Measurements from ENCODE around the gene ANO10. TPM values are rescaled to one million over a fixed set of nuclear protein-coding genes. Genes with fewer than 3 reads are reported as not detected.

Gene ANO10
- polyA plus RNA-seq, 3 donors: 32.4 to 41.3 (median 38.8) TPM

GRCh38 chr3:43451670-43452254 lies 170.0 kb downstream of the ANO10 start:
- DNase-seq (ENCODE audit: extremely low read depth in 1 of 11, low read depth in 9 of 11, low spot score in 4 of 11): no peak

GRCh38 chr3:43448098-43448497 lies 173.7 kb downstream of the ANO10 start:
- no peak for DNase-seq (ENCODE audit: extremely low read depth in 1 of 11, low read depth in 9 of 11, low spot score in 4 of 11)

GRCh38 chr3:43445820-43446219 lies 176.0 kb downstream of the ANO10 start:
- no peak for DNase-seq (ENCODE audit: extremely low read depth in 1 of 11, low read depth in 9 of 11, low spot score in 4 of 11)

GRCh38 chr3:43442872-43443395 lies 178.9 kb downstream of the ANO10 start:
- no peak for DNase-seq (ENCODE audit: extremely low read depth in 1 of 11, low read depth in 9 of 11, low spot score in 4 of 11)

GRCh38 chr3:43436507-43437140 lies 185.2 kb downstream of the ANO10 start:
- DNase-seq (ENCODE audit: extremely low read depth in 1 of 11, low read depth in 9 of 11, low spot score in 4 of 11): no peak

GRCh38 chr3:43435706-43436105 lies 186.1 kb downstream of the ANO10 start:
- DNase-seq (ENCODE audit: extremely low read depth in 1 of 11, low read depth in 9 of 11, low spot score in 4 of 11): no peak

GRCh38 chr3:43434431-43434830 lies 187.4 kb downstream of the ANO10 start:
- no peak for DNase-seq (ENCODE audit: extremely low read depth in 1 of 11, low read depth in 9 of 11, low spot score in 4 of 11)

GRCh38 chr3:43432462-43432861 lies 189.3 kb downstream of the ANO10 start:
- DNase-seq (ENCODE audit: extremely low read depth in 1 of 11, low read depth in 9 of 11, low spot score in 4 of 11): no peak

GRCh38 chr3:43426388-43426787 lies 195.4 kb downstream of the ANO10 start:
- no peak for DNase-seq (ENCODE audit: extremely low read depth in 1 of 11, low read depth in 9 of 11, low spot score in 4 of 11)

- DNase-seq (ENCODE audit: extremely low read depth in 1 of 11, low read depth in 9 of 11, low spot score in 4 of 11): no peak
Observed at GRCh38 chr3:43425829-43426228, 196.0 kb downstream of the ANO10 start.

GRCh38 chr3:43423639-43424038 lies 198.2 kb downstream of the ANO10 start:
- DNase-seq (ENCODE audit: extremely low read depth in 1 of 11, low read depth in 9 of 11, low spot score in 4 of 11): no peak

- no peak for DNase-seq (ENCODE audit: extremely low read depth in 1 of 11, low read depth in 9 of 11, low spot score in 4 of 11)
Observed at GRCh38 chr3:43423142-43423541, 198.7 kb downstream of the ANO10 start.

GRCh38 chr3:43418601-43419272 lies 203.1 kb downstream of the ANO10 start:
- DNase-seq (ENCODE audit: extremely low read depth in 1 of 11, low read depth in 9 of 11, low spot score in 4 of 11): no peak

GRCh38 chr3:43417133-43417532 lies 204.7 kb downstream of the ANO10 start:
- no peak for DNase-seq (ENCODE audit: extremely low read depth in 1 of 11, low read depth in 9 of 11, low spot score in 4 of 11)

GRCh38 chr3:43415088-43415487 lies 206.7 kb downstream of the ANO10 start:
- no peak for DNase-seq (ENCODE audit: extremely low read depth in 1 of 11, low read depth in 9 of 11, low spot score in 4 of 11)

- peak in 1 of 11 donors; percentile 23 for DNase-seq (ENCODE audit: extremely low read depth in 1 of 11, low read depth in 9 of 11, low spot score in 4 of 11)
Observed at GRCh38 chr3:43413676-43414368, 208.0 kb downstream of the ANO10 start.

GRCh38 chr3:43411429-43411828 lies 210.4 kb downstream of the ANO10 start:
- no peak for DNase-seq (ENCODE audit: extremely low read depth in 1 of 11, low read depth in 9 of 11, low spot score in 4 of 11)

GRCh38 chr3:43410592-43410991 lies 211.2 kb downstream of the ANO10 start:
- no peak for DNase-seq (ENCODE audit: extremely low read depth in 1 of 11, low read depth in 9 of 11, low spot score in 4 of 11)

GRCh38 chr3:43409506-43409905 lies 212.3 kb downstream of the ANO10 start:
- no peak for DNase-seq (ENCODE audit: extremely low read depth in 1 of 11, low read depth in 9 of 11, low spot score in 4 of 11)

- no peak for DNase-seq (ENCODE audit: extremely low read depth in 1 of 11, low read depth in 9 of 11, low spot score in 4 of 11)
Observed at GRCh38 chr3:43406643-43407023, 215.2 kb downstream of the ANO10 start.
